Bronchial epithelial cell (primary cell): ENCODE data around the gene CCNI2. TPM values are rescaled to one million over a fixed set of nuclear protein-coding genes. Genes with fewer than 3 reads are reported as not detected.

Experiments used
- DNase-seq: peaks from one replicate; pipeline ENCODE4 v3.0.0-alpha.2; 2010; ENCODE audit warnings: low read depth
- FAIRE-seq: peaks from 2 replicates; lab custom pipeline; 2011; peaks lifted over from hg19 to GRCh38; lab: Jason Lieb, UNC
- H3K27me3 ChIP-seq: 2 replicates; pipeline ENCODE4 v1.5.1; 2011; ENCODE audit warnings: low read length; ENCODE audit not compliant: control insufficient read depth, insufficient read depth
- H3K36me3 ChIP-seq: 2 replicates; pipeline ENCODE4 v1.5.1; 2011; ENCODE audit warnings: low read length; ENCODE audit not compliant: control insufficient read depth, insufficient read depth
- H3K4me3 ChIP-seq: 2 replicates; pipeline ENCODE4 v1.5.1; 2011; ENCODE audit warnings: mild to moderate bottlenecking, low read depth, low read length, control low read depth
- total RNA-seq: library from RNA; depleted of rRNA; stranded (reverse); fragments of >200 nt; gene quantifications from 2 replicates; pipeline ENCODE4 v1.2.1, GENCODE V29; 2014
- TF ChIP-seq, protein P1 (sequence below): IDR thresholded peaks from 2 replicates; pipeline ENCODE4 v1.5.1; 2011; ENCODE audit warnings: mild to moderate bottlenecking, moderate library complexity, low read length, control low read depth, inconsistent platforms; ENCODE audit not compliant: insufficient read depth, severe bottlenecking

The CCNI2 gene
- total RNA-seq, 1 donor from 2014 or later, result not detected

DNA sequence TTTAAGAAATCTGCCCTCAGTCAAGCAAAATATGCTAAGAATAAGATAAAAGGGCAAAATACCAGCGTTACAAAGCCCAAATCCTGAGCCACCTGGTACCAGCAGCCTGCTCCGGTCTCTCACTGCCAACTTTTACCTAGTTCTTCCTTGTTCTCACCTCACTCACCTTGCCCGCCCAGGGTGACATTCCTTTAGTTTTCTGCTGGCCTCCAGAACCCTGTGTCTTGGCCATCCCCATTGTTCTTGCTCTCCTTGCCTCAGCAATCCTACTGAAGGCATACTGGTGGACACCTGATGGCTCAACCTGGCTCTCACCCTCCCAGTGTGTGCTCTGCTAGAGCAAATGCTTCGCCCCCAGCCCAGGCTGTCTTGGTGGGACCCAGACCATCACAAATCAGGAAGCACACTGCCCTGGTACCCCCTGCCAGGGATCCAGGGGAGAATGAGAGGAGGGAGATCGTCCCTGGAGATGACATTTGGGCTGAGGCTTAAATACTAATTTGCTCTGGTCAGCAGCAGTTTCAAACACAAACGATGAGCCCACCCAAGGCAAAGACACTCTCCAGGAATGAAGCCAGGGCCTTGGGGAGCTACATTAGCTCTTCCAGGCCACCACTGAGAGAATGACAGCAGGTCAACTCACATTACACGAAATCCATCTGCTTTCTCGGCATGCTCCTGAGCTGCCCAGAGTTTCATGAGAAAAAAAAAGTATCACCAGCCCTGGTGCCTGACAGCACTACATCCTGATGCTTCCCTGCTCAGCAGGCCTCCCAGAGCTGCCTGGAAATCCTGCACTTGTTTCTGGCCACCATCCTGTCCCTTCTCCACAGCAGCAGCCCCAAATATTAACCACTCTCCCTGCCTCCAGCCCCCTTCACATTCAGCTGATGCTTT, 42.0 kb downstream of the CCNI2 start:
- no peak for DNase-seq
- no peak overlapping the region for H3K4me3 ChIP-seq
- no peaks in the 10 kb centered on the region for H3K27me3 ChIP-seq
- TF ChIP-seq, protein P1, sequence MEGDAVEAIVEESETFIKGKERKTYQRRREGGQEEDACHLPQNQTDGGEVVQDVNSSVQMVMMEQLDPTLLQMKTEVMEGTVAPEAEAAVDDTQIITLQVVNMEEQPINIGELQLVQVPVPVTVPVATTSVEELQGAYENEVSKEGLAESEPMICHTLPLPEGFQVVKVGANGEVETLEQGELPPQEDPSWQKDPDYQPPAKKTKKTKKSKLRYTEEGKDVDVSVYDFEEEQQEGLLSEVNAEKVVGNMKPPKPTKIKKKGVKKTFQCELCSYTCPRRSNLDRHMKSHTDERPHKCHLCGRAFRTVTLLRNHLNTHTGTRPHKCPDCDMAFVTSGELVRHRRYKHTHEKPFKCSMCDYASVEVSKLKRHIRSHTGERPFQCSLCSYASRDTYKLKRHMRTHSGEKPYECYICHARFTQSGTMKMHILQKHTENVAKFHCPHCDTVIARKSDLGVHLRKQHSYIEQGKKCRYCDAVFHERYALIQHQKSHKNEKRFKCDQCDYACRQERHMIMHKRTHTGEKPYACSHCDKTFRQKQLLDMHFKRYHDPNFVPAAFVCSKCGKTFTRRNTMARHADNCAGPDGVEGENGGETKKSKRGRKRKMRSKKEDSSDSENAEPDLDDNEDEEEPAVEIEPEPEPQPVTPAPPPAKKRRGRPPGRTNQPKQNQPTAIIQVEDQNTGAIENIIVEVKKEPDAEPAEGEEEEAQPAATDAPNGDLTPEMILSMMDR, result no peak
- H3K36me3 ChIP-seq, result no peaks in the 10 kb centered on the region
- no peak for FAIRE-seq

DNA sequence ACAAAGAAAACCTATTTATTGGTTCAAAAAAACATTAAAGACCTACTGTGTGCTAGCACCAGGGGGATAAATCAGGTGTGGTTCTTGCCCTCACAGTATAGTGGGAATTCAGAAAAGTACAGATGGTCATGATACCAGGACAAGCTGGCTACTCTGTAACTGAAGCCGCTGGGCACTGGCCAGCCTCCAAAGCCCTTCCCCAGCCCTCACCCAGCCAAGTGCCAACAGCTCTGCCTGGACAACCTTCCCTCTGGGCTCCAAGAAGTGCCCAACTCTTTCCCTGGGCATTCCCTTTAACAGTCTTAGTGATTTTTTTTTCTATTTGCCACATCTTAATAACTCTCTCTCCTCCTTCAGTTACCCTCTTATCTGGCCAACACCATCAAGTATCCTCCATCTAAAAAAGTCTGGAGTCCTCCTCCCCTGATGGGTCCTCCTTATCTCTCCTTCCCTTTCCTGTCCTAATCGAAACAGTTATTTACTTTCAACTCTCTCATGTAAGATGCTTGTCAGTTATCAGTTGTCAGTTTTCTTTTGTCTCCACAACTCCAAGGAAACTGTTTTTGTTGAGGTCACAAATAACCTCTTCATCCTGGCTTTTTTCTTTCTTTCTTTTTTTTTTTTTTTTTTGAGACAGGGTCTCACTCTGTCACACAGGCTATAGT, 43.1 kb downstream of the CCNI2 start:
- DNase-seq, result no peak
- Histone ChIP-seq H3K4me3 (no peak overlapping the region), H3K36me3 (no peaks in the 10 kb centered on the region), H3K27me3 (no peaks in the 10 kb centered on the region)
- TF ChIP-seq, protein P1, result no peak
- FAIRE-seq, result no peak

DNA sequence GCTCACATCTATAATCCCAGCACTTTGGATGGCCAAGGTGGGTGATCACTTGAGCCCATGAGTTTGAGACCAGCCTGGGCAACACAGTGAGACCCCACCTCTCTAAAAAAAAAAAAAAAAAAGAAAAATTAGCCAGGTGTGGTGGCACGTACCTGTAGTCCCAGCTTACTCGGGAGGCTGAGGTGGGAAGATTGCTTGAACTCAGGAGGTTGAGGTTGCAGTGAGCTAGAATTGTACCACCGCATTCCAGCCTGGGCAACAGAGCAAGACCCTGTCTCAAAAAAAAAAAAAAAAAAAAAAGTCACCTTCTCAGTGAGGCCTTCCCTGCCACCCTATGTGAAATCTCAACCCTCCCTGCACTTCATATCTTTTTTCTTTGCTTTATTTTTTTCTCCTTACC, 43.8 kb downstream of the CCNI2 start:
- H3K36me3 ChIP-seq, result no peaks in the 10 kb centered on the region
- no peaks in the 10 kb centered on the region for H3K27me3 ChIP-seq
- FAIRE-seq (no peak), DNase-seq (no peak)
- TF ChIP-seq, protein P1, result no peak
- no peak overlapping the region for H3K4me3 ChIP-seq

DNA sequence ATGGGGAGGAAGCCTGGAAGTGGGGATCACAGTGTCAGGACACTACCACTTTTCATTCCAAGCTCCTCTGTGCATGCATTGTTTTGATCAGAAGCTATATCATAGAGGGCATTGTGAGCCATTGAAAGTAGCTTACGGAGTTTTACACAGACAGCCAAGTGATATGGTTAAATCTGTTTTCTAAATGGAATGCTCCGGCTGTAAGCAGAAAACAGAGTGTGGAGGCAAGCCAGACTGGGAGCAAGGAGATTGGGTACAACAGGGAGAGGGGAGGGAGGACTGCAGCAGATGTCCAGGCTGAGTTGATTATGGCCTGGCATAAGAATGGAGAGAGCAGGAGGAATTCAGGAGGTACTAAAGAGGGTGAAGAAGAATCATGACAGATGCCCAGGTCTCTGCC, 50.4 kb downstream of the CCNI2 start:
- DNase-seq (no peak), FAIRE-seq (no peak)
- no peak overlapping the region for H3K4me3 ChIP-seq
- no peaks in the 10 kb centered on the region for H3K27me3 ChIP-seq
- no peaks in the 10 kb centered on the region for H3K36me3 ChIP-seq
- TF ChIP-seq, protein P1, result no peak

DNA sequence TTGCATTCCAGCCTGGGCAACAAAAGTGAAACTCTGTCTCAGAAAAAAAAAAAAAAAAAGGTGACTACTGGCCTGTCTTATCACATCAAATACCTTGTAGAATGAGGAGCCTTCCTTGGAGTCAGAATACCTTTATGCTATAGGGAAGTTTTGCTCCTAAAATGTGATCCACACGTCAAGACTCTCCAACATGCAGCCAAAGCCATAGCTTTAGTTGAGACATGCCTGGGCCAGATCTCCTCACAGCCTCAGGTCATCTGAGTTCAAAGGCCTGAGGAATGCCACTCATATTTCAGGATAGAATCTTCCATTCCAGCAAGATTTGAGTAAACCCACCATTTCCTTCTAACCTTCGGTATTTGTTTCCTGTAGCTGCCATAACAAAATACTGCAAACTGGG, 52.2 kb downstream of the CCNI2 start:
- peak; percentile 75 for DNase-seq

More for the DNA sequence above, 52.2 kb downstream of the CCNI2 start:
- no peaks in the 10 kb centered on the region for H3K36me3 ChIP-seq
- TF ChIP-seq, protein P1, result no peak
- no peak for FAIRE-seq
- no peak overlapping the region for H3K4me3 ChIP-seq
- H3K27me3 ChIP-seq, result no peaks in the 10 kb centered on the region
